NB4 (cell line): ENCODE data around the gene LRCOL1.

Experiments used
- DNase-seq: peaks from one replicate; pipeline ENCODE4 v3.0.0; 2010; ENCODE audit warnings: low read depth
- H3K4me3 ChIP-seq: one replicate; pipeline ENCODE4 v1.5.1; 2011; ENCODE audit warnings: mild to moderate bottlenecking, low read depth, low read length, moderate library complexity
- MYC ChIP-seq: IDR thresholded peaks from 2 replicates; pipeline ENCODE4 v1.6.1; 2011; ENCODE audit warnings: low read depth, low read length
- POLR2A ChIP-seq: IDR thresholded peaks from 2 replicates; pipeline ENCODE4 v1.6.1; 2011; ENCODE audit warnings: mild to moderate bottlenecking; ENCODE audit not compliant: insufficient read length; ENCODE audit errors: extremely low read depth
- TF ChIP-seq, protein P1 (sequence below): IDR thresholded peaks from 2 replicates; pipeline ENCODE4 v1.6.1; 2011; ENCODE audit warnings: low read depth, low read length
- TF ChIP-seq, protein P2 (sequence below): IDR thresholded peaks from one replicate; pipeline ENCODE4 v1.5.1; 2012; ENCODE audit warnings: low read depth, low read length

LRCOL1 gene

DNA sequence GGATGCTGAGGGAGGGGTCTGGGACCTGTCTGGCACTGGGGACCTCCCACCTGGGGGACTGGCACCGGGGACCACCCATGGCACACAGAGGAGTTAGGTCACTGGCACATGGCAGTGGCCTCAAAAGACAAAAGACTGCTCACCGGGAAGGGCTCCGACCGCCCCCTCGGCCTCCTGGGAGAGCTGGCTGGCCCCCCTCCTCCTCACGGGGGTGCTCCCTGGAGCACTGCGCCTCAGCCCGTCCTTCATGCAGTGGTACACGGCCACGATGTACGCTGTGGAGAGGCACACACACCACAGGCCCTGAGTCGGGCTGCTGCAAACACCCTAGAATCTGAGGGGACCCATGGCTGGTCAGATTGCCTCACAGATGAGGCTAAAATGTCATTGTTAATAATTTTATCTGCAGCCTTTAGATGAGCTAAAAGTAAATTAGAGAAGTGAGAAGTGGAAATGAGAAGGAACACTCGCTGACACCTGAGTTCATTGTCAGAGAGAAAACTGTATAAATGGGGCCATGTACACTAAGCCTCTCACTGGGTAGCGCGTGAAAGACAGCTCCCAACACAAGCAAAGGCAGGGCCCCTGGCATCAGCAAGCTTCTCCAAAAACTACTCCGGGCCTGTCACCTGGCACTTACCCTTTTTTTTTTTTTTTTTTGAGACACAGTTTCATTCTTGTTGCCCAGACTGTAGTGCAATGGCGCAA lies 22.3 kb upstream of the LRCOL1 start:
- TF ChIP-seq, protein P1, sequence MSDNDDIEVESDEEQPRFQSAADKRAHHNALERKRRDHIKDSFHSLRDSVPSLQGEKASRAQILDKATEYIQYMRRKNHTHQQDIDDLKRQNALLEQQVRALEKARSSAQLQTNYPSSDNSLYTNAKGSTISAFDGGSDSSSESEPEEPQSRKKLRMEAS = no peak
- TF ChIP-seq POLR2A = no peak
- TF ChIP-seq MYC = no peak
- TF ChIP-seq, protein P2, sequence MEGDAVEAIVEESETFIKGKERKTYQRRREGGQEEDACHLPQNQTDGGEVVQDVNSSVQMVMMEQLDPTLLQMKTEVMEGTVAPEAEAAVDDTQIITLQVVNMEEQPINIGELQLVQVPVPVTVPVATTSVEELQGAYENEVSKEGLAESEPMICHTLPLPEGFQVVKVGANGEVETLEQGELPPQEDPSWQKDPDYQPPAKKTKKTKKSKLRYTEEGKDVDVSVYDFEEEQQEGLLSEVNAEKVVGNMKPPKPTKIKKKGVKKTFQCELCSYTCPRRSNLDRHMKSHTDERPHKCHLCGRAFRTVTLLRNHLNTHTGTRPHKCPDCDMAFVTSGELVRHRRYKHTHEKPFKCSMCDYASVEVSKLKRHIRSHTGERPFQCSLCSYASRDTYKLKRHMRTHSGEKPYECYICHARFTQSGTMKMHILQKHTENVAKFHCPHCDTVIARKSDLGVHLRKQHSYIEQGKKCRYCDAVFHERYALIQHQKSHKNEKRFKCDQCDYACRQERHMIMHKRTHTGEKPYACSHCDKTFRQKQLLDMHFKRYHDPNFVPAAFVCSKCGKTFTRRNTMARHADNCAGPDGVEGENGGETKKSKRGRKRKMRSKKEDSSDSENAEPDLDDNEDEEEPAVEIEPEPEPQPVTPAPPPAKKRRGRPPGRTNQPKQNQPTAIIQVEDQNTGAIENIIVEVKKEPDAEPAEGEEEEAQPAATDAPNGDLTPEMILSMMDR = no peak
- no peak for DNase-seq
- no peak overlapping the region for H3K4me3 ChIP-seq

DNA sequence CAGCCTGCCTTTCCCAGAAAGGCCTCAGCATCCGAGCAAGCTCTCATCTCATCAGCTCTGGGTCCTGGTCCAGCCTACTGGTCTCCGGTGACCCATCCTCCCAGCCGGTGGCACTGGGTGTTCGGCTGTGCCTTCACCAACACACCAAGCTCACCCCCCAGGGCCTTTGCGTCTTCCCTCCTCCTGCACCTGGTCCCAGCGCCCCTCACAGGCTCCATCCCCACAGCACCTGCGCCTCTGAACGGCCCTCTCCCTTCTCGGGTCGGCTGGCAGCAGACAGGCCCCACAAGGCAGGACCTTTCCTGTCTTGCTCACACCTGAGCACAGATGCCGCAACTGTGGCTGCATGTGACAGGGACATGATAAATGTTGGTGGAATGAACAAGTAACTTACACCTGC lies 21.3 kb upstream of the LRCOL1 start:
- no peak for DNase-seq
- TF ChIP-seq, protein P2 = no peak
- H3K4me3 ChIP-seq = no peak overlapping the region

DNA sequence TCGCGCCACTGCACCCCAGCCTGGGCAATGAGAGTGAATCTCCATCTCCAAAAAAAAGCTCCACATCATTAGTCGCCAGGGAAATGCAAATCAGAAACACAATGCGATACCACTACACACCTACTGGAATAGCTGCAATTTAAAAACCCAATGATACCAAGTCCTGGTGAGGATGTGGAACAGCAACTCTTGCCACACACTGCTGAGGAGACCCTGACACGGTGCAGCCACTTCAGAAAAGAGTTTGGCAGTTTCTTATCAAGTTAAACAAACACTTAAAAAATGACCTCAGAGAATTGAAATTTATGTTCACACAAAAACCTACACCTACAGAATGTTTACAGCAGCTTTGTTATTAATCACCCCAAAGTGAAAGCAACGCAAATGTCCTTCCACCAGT lies 20.3 kb upstream of the LRCOL1 start:
- no peak for TF ChIP-seq POLR2A
- no peak overlapping the region for H3K4me3 ChIP-seq
- DNase-seq = no peak

DNA sequence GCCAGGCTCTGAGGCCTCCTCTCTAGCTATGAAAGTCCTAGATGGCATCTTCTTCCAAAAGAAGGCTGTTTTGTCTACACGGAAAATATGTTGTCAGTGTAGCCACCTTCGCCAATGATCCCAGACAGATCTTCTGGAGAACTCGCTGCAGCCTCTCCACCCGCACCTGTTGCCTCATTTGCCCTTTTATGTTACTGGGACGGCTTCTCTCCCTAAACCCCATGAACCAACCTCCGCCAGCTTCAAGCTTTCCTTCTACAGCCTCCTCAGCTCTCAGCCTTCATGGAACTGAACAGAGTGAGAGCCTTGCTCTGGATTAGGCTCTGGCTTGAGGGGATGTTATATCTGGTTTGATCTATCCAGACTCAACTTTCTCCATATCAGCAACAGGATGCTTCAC lies 18.9 kb upstream of the LRCOL1 start:
- H3K4me3 ChIP-seq = no peak overlapping the region
- DNase-seq = no peak
- TF ChIP-seq, protein P2 = no peak

DNA sequence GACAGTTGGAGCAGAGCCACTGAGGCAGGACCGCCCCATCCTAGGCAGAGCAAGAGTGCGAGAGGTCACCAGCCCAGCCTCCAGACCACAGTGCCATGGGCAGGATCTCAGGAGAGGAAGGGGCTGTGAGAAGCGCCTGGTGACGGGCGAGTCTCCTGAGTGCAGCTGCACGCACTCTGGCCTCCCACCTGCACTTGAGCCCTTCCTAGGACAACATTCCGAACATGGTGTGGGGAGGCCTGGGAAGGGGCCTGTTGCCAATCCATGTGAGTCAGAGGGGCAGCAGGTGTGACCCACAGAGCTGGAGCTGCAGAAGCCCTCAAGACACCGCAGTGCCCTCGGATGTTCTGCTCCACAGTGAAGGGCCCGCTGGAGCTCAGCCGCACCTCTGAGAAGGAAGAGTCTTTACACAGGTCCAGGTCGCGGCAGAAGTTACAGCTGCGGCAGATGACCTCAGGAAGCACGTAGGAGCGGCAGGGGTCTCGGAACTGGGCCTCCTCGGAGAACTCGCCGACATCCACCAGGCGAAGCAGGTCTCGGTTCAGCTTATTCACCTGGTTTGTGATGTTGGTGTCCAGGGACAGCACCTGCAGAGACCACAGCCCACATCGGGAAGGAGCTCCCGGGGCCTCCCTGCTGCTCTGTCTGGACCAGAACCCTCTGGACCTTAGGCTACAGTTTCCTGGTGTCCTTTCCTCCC lies 15.5 kb upstream of the LRCOL1 start:
- TF ChIP-seq MYC (no peak), POLR2A (no peak)
- TF ChIP-seq, protein P1 = no peak
- TF ChIP-seq, protein P2 = no peak
- DNase-seq = no peak
- no peak overlapping the region for H3K4me3 ChIP-seq

DNA sequence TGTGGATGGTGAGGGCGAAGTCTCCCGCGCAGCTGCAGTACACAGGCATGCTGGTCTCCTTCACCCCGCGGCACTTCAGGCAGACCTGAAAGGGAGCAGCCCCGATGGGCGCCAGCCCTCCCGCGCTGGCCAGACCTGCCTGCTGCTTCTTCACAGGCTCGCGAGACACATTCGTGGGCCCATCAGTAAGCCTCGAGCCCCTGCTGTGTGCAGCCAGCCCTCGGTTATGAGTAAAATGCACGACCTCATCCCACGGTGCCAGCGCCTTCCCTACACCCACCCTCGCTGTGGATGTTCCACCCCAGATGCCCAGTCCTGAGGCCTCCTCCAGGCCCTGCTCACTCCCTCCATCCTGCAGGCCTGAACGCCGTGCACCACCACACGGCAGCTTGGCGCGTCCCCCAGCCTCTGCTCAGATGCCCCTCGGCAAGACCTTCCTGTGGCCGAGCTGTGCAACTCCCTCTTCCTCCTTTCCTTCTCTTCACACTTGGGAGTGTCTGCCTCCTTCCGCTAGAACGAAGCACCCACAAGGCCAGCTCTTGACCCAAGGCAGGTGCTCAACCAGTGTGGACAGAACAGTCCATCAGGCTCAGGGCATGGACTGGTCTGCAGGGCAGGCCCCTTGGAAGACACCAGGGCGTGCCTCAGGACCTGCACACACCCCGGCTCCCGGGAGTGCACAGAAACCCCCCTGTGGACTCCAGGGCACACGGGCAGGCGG lies 14.7 kb upstream of the LRCOL1 start:
- no peak overlapping the region for H3K4me3 ChIP-seq
- no peak for DNase-seq
- TF ChIP-seq, protein P2 = no peak
- TF ChIP-seq POLR2A (no peak), MYC (no peak)
- TF ChIP-seq, protein P1 = no peak
